ENCODE results near the gene LSS.

Gene LSS

GRCh38 chr21:46228345-46229051, at the start of gene LSS:
LSS (minus strand) TSS chr21:46228774; CDS start chr21:46228745, 29 bp downstream.
- peak; percentile 99 for DNase-seq (ENCODE audit: low spot score)

DNA sequence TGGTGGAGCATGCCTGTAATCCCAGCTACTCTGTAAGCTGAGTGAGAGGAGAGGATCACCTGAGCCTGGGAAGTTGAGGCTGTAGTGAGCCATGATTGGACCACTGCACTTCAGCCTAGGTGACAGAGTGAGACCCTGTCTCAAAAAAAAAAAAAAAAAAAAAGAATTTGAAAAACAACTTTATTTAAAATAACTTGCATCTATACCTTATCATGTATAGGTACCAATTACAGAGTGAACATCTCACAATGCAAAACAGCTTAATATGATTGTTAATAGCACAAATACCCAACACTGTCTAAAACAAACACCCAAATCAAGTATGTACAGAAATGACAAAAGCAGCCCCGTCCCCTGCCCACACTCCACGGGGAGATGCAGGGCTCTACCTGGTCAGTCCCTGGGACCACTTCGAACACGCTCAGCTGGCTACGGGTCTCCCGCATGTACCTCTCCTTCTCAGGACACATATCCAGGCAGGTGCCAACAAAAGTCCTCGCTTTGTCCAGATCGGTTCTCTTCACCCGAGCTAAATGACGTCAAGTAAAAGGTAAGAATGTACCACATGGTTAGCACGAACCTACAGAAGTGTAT, 46.3 kb upstream of the LSS start:
- DNase-seq (ENCODE audit: low spot score), result no peak

- no peak for DNase-seq (ENCODE audit: low spot score)
Observed at GRCh38 chr21:46273341-46273740, 44.8 kb upstream of the LSS start.

DNA sequence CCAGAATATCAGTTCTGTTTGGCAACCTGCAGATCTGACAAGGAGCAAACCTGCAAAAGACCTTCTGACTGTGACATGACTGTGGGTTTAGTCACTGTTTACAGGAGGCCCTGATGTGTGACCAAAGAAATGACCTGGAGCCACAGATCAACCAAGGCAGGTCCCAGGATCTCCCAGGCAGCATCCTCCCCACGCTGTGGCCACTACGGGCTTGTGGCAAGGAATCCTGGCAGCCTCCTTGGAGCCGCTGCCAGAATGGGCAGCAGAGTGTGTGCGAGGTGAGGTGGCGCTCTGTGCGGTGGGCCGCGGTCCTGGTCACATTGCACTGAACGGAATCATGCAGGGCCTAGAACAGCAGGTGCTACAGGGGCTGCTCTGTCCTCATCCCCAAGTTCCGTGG, 40.9 kb upstream of the LSS start:
- no peak for DNase-seq (ENCODE audit: low spot score)

- no peak for DNase-seq (ENCODE audit: low spot score)
Observed at GRCh38 chr21:46268371-46268770, 39.8 kb upstream of the LSS start.

- DNase-seq (ENCODE audit: low spot score), result no peak
Observed at GRCh38 chr21:46266946-46267345, 38.4 kb upstream of the LSS start.

DNA sequence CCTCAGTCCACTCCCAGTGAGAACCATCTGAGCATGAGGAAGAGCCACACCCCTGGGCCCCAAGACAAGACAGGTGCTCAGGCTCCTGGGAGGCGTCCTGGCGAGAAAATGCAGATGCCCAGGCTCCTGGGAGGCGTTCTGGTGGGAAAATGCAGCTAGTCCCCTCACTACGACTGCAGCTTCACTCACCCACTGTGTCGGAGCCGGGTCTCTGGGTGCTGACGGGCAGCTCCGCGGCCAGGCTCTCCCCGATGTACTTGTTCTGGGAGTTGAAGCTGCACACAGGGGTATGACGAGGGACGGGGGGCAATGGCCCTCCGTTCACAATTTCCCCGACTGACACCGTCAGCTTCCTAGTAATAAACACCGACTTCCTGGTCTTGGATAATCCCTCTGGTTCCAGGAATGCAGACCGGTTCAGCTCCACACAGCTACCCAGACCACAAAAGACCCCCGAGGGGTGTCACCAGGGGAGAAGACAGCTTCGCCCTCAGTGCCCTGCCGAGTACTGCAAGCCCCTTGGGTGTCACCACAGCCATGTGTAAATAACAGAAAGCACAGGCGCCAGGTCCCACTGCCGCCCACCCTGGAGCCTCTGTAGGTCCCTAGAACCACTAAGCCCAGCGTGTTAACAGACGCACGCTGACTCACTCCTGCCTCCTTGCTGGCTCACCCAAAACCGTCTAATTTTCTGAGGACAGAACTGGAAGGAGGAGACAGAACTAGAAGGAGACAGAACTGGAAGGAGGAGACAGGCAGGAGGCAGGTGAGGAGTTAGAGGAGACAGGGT, 37.4 kb upstream of the LSS start:
- DNase-seq (ENCODE audit: low spot score), result no peak

- DNase-seq (ENCODE audit: low spot score), result no peak
Observed at GRCh38 chr21:46264690-46265144, 36.1 kb upstream of the LSS start.

DNA sequence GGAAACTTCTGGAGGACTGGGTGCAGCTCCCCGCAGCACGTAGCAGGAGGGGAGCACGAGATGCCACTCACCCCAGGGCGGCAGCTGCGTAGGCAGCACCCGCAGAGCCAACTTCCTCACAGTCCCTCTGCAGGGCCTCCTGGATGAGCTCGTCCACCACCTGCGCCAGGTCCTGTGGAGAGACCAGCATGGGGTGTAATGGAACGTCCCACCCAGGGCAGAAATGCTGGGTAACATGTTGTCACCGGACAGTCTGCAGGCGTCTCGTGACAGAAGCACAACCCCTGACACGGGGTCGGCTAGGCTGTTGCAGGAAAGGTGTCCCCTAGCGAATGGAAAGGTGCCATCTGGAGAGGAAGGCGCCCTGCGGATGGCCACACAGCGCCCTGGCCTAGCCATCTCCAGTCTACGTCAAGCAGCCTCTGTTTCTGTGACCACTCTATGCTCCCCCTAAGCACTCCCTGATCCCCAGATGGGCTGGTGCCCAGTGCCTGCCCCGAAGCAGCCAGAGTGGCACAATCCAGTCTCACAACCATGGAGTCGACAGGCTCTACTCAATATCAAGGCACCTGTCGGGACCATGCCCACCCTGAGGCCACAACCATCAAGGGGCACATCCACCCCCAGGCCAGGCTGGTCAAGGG, 35.6 kb upstream of the LSS start:
- no peak for DNase-seq (ENCODE audit: low spot score)

GRCh38 chr21:46256501-46256994, 28.0 kb upstream of the LSS start:
- no peak for DNase-seq (ENCODE audit: low spot score)

GRCh38 chr21:46255758-46256337, 27.3 kb upstream of the LSS start:
- DNase-seq (ENCODE audit: low spot score), result no peak

GRCh38 chr21:46255166-46255565, 26.6 kb upstream of the LSS start:
- DNase-seq (ENCODE audit: low spot score), result no peak

DNA sequence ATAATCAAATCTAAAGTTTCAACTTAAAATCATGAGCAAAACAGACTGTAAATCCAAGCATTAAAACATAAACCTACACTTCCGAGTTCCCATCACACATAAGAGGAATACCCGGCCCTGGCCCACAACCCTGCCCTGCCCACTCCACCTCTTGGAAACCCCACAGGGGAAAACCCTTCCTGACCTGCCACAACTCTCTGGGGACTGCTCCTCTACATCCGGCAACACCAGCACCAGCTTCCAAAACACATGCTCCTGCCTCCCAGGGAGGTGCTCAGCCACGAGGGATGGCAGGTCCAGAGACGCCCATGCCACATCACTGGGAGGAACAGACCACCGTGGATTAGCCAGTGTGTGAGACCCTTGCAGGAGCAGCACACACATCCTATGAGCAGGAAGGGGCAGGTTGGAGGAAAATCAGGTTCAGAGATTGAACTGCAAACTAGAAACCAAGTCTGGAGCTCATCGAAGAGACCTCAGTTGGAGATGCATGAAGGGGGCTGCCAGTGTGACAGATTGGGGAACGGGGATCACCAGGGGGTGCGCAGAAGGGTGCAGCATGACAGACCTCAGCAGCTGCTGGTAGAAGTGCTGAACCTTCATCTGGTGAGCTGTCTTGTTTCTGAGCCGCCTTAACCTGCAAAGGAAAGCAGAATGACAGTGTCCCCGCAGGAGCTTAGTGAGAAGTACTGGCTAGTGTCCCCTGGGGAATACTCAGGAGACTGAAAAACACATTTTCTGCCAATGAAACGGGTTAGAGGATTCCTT, 25.8 kb upstream of the LSS start:
- no peak for DNase-seq (ENCODE audit: low spot score)

DNA sequence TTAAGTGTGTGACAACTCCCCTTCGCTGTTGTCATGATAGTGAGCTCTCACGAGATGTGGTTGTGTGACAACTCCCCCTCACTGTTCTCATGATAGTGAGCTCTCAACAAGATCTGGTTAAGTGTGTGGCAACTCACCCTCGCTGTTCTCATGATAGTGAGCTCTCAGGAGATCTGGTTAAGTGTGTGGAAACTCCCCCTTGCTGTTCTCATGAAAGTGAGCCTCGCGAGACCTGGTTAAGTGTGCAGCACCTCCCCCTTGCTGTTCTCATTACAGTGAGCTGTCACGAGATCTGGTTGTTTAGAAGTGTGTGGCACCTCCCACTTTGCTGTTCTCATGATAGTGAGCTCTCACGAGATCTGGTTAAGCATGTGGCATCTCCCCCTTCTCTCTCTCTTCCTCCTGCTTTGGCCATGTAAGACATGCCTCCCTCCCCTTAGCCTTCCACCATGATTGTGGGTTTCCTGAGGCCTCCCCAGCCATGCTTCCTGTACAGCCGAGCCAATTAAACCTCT, 25.1 kb upstream of the LSS start:
- DNase-seq (ENCODE audit: low spot score), result no peak

DNA sequence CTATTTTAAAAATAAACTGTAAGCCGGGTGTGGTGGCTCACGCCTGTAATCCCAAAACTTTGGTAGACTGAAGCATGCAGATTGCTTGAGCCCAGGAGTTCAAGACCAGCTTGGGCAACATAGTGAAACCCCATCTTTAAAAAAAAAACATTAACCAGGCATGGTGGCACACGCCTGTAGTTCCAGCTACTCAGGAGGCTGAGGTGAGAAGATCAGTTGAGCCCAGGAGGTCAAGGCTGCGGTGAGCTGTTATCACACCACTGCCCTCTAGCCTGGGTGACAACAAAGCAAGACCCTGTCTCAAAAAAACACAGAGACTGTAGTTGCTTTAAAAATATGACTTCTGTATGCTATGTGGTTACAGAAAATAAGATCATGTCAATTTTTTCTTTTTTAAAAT, 24.3 kb upstream of the LSS start:
- no peak for DNase-seq (ENCODE audit: low spot score)

- DNase-seq (ENCODE audit: low spot score), result no peak
Observed at GRCh38 chr21:46250146-46250725, 21.7 kb upstream of the LSS start.

DNA sequence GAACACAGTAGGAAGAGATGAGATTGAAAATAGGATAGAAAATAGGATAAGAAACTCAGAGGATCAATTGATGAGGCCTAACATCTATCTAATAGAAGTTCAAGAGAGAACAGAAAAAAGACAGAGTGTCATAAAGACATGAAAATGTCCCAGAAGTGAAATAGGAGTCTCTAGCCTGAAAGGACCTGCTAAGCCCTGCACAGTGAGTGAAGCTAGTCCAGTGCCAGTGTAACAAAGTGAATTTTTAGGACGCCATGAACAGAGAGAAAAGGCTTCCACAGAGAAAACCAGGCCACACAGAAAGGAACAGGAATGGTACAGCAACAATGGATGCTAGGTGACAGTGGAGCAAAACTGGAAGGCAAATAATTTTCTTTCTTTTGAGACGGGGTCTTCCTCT, 20.3 kb upstream of the LSS start:
- DNase-seq (ENCODE audit: low spot score), result no peak

DNA sequence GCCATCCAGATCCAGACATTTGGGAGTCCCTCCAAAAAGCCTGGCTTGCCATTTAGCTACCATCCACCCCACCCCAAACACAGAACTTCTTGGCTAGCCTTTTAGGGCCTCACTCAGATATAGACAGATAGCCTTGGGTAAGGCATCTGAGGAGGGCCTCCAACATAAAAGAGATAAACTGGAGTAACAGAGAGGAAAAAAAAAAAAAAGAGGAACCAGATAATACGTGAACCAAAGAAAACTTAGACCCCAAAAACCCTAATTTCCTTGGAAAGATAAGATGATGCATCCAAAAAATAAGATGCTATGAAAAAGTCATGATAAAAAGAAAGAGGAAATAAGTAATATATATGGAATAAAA, 19.8 kb upstream of the LSS start:
- DNase-seq (ENCODE audit: low spot score), result no peak

DNA sequence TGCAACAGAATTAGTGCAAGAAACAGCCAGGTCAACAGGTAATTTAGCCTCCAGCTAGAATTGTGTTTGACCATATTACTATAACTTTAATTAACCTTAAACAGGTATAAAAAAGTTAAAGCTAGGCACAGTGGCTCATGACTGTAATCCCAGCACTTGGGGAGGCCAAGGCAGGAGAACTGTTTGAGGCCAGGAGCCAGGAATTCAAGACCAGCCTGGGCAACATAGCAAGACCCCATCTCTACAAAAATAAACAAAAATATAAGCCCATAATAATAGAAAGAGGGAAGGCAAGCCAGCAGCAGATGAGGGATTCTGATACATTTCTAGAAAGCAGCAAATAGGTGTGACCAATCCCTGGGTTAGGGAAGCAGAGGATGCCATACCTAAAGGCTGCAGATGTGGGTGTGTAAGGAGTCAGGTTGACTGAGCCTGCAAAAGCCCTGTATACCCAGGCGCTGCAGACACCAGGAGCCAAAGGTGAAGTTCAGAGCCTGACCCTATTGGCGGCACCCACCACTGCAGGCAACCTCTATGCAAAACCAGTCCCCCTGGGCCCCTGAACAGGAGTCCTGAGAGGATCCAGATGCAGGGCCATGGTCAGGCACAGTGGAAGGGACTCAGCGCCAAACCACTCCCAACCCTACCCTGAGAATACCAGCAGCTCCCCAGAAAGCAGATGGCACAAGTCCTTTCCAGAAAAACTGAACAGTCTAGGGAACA, 19.3 kb upstream of the LSS start:
- DNase-seq (ENCODE audit: low spot score), result no peak

DNA sequence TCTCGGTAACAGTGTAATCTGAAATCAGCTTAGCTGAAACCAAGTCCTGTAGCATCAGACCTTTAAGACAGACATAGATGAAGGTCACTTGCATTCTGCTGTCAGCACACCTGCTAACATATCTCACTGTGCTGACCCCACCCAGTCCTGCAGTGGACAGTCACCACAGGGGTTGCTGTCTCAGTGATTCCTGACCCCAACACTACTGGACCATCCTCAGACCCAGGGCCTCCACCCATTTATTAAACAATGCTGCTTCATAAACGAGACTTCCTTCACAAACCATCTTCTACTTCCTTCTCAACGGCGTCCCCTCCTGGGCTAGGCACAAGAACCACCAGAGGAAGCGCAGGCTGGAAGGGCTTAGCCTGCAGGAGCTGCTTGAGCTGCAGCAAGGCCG, 17.8 kb upstream of the LSS start:
- no peak for DNase-seq (ENCODE audit: low spot score)
